K562 (cell line): ENCODE measurements around the gene VASH1. TPM values are rescaled to one million over a fixed set of nuclear protein-coding genes. Genes with fewer than 3 reads are reported as not detected.
A peak's percentile ranks its signal among the peaks of the same experiment; 100 is the strongest.

Experiments
- BRD4 ChIP-seq: fragments of 200-600 bp; sonication (generic); IDR thresholded peaks from 2 replicates; pipeline ENCODE4 v1.6.1; 2017; ENCODE audit warnings: inconsistent platforms
- CHAMP1 ChIP-seq: fragments of 450-650 bp; IDR thresholded peaks from 2 replicates; pipeline ENCODE4 v1.6.1; 2016; ENCODE audit warnings: mild to moderate bottlenecking
- FOS ChIP-seq: IDR thresholded peaks from 3 replicates; pipeline ENCODE4 v1.6.1; 2011; ENCODE audit not compliant: insufficient read length; ENCODE audit errors: extremely low read depth
- FOXJ3 ChIP-seq: sonication (generic); formaldehyde crosslinking; IDR thresholded peaks from 2 replicates; pipeline ENCODE4 v1.4.0; 2020; ENCODE audit warnings: mild to moderate bottlenecking, missing genetic modification reagents
- GATAD2B ChIP-seq: fragments of 450-650 bp; IDR thresholded peaks from 2 replicates; pipeline ENCODE4 v1.6.1; 2017; ENCODE audit warnings: mild to moderate bottlenecking, borderline replicate concordance
- KAT7 ChIP-seq: sonication (generic); formaldehyde crosslinking; IDR thresholded peaks from 2 replicates; pipeline ENCODE4 v1.8.0; 2022; ENCODE audit warnings: missing genetic modification reagents, mild to moderate bottlenecking, borderline replicate concordance
- NFATC3 ChIP-seq: fragments of 450-650 bp; IDR thresholded peaks from 2 replicates; pipeline ENCODE4 v1.6.1; 2017; ENCODE audit warnings: mild to moderate bottlenecking
- SIN3B ChIP-seq: fragments of 450-650 bp; IDR thresholded peaks from 2 replicates; pipeline ENCODE4 v1.6.1; 2017; ENCODE audit warnings: low read depth, mild to moderate bottlenecking, moderate library complexity
- SREBF1 ChIP-seq: fragments of 150-350 bp; IDR thresholded peaks from 2 replicates; pipeline ENCODE4 v1.6.1; 2014; ENCODE audit warnings: antibody characterized with exemption, low read depth, low read length, borderline replicate concordance
- ZNF778 ChIP-seq: fragments of 450-650 bp; formaldehyde crosslinking; IDR thresholded peaks from 2 replicates; pipeline ENCODE4 v1.4.0; 2020; ENCODE audit warnings: mild to moderate bottlenecking, moderate library complexity
- ZNF830 ChIP-seq: fragments of 250-450 bp; sonication (Bioruptor Pico); IDR thresholded peaks from 2 replicates; pipeline ENCODE4 v1.5.0; 2021; ENCODE audit warnings: mild to moderate bottlenecking
- polyA plus RNA-seq, 8 experiments: library from polyadenylated mRNA; depleted of rRNA in 4 of 8; stranded (reverse) in 5 of 8; unstranded in 3 of 8; fragments of >200 nt; fragmentation: Nextera tagmentation in 2 of 8; fragmentation: Illumina TruSeq in 1 of 8; extraction: Ambion mirVana in 2 of 8; extraction: Trizol in 1 of 8; gene quantifications; 2 replicates each; pipeline versions ENCODE4 v1.2.1 to v1.2.3, GENCODE V29; 2011 to 2014; ENCODE audit warnings: inconsistent platforms in 1 of 8, missing spikeins in 1 of 8
- total RNA-seq, 7 experiments: library from RNA; depleted of rRNA in 6 of 7; stranded (reverse); fragments of >200 nt in 6 of 7; fragmentation: Illumina TruSeq in 2 of 7; extraction: Trizol in 2 of 7; gene quantifications; 2 replicates each; pipeline versions ENCODE4 v1.2.1 to v1.2.3, GENCODE V29; 2011 to 2021; ENCODE audit warnings: low replicate concordance in 1 of 7
- TF ChIP-seq, protein P1 (sequence below): sonication (generic); formaldehyde crosslinking; IDR thresholded peaks from 2 replicates; pipeline ENCODE4 v1.9.0; 2022; ENCODE audit warnings: mild to moderate bottlenecking, missing genetic modification reagents

Gene VASH1
- total and polyA plus RNA-seq, 9 of the 15 experiments (the other 6 are each of a cell fraction or from before 2014, with no cell fraction given) = 0.01 to 0.43 (median 0.13) TPM; not detected in 1

DNA sequence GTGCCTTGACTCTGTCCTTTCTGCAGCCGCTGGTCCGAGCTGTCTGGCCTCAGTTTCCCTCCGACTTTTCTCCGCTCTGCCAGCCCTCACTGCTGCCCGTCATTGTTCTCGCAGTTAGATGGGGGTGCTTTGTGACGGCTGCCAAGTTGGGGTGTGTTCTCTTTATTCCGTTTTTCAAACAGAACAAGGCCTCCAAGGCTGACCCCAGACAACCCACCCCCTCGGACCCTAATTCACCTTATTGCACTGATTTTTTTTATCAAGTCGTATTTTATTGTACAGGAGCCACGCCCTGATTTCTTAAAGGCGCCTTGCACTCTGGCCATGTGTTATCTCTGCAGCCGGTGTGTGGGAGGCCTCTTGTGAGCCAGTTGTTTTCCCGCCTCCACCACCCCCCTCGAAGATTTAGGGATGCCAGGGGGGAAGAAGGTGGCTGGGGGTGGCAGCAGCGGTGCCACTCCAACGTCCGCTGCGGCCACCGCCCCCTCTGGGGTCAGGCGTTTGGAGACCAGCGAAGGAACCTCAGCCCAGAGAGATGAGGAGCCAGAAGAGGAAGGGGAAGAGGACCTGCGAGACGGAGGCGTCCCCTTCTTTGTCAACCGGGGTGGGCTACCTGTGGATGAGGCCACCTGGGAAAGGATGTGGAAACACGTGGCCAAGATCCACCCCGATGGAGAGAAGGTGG is 1.3 kb downstream of the VASH1 start (continued):
- TF ChIP-seq ZNF830 (CRISPR knock-in tag) = no peak
- no peak for TF ChIP-seq BRD4
- no peak for TF ChIP-seq NFATC3
- TF ChIP-seq FOXJ3 = no peak
- TF ChIP-seq FOS = no peak
- TF ChIP-seq SREBF1 = no peak
- TF ChIP-seq, protein P1, sequence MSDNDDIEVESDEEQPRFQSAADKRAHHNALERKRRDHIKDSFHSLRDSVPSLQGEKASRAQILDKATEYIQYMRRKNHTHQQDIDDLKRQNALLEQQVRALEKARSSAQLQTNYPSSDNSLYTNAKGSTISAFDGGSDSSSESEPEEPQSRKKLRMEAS = 0 out of 2 replicates have a peak, but pooled peaks have one; percentile 27
- no peak for TF ChIP-seq CHAMP1
- no peak for TF ChIP-seq ZNF778 (CRISPR knock-in tag)
- no peak for TF ChIP-seq GATAD2B
- no peak for TF ChIP-seq KAT7
- no peak for TF ChIP-seq SIN3B
